ENCODE data around the gene CBLB. TPM values are rescaled to one million over a fixed set of nuclear protein-coding genes. Genes with fewer than 3 reads are reported as not detected.
"Not testable (repeated sequence)": the region's sequence is repeated elsewhere in the genome, so short reads cannot be mapped to it uniquely, and the experiment has no call there.

CBLB gene
- total and polyA plus RNA-seq, 4 donors: 25.1 to 44.6 (median 30.8) TPM

DNA sequence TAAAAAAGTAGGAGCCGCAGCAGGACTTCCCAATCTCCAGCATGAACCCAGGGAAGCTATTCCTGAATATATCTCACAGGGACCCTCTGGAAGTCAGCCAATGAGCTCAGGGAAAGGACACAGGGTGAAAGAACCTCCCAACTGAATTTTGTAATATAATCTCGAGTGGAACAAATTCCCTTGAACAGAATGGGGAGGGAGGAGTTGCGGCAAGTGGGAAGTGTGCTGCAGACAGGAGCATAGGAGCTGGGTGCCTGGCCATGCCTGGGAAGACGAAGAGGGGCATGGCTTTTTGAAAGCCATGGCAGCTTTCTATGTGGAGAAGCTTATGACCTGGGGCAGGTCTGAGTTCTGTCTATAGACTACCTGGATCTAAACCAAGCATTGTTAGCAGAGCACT is 98.4 kb downstream of the CBLB start:
- no peak for DNase-seq (ENCODE audit: low read depth in 4 of 6, low spot score in 6 of 6)
- no peaks in the 10 kb centered on the region for H3K36me3 ChIP-seq (ENCODE audit: control insufficient read depth, insufficient read depth, low read length)
- H3K27ac ChIP-seq (ENCODE audit: low read depth, low read length): no peak overlapping the region
- H3K9me3 ChIP-seq (ENCODE audit: control insufficient read depth, insufficient read depth, low read length): no peaks in the 10 kb centered on the region
- no peaks in the 10 kb centered on the region for H3K27me3 ChIP-seq (ENCODE audit: control insufficient read depth, insufficient read depth, low read length)
- H3K4me3 ChIP-seq (ENCODE audit: low read depth, low read length): no peak overlapping the region
- H3K4me1 ChIP-seq (ENCODE audit: control insufficient read depth, insufficient read depth, low read length): no peaks in the 10 kb centered on the region
- WGBS (ENCODE audit: insufficient coverage): 97% methylated on average over 2 of the region's 4 CpGs

DNA sequence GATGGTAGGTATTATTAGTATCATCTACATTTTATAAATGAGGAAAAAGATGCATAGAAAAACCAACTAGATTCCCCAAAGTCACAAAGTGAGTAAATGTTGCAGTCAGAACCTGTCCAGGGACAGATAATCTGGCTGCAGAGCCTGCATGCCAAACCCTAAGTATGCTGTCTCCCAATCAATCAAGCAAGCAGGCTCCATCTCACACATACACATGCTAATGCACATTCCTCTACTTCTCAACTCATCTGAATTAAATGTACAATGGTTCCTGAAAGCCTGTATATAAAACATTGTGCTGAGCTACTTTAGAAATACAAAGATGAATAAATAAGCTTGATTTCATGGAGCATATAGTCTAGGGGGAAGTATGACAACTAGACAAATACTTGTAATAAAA is 101.0 kb downstream of the CBLB start:
- no peak overlapping the region for H3K4me3 ChIP-seq (ENCODE audit: low read depth, low read length)
- H3K27ac ChIP-seq (ENCODE audit: low read depth, low read length): no peak overlapping the region
- H3K9me3 ChIP-seq (ENCODE audit: control insufficient read depth, insufficient read depth, low read length): no peaks in the 10 kb centered on the region
- no peak for DNase-seq (ENCODE audit: low read depth in 4 of 6, low spot score in 6 of 6)
- no peaks in the 10 kb centered on the region for H3K4me1 ChIP-seq (ENCODE audit: control insufficient read depth, insufficient read depth, low read length)
- no peaks in the 10 kb centered on the region for H3K27me3 ChIP-seq (ENCODE audit: control insufficient read depth, insufficient read depth, low read length)
- H3K36me3 ChIP-seq (ENCODE audit: control insufficient read depth, insufficient read depth, low read length): no peaks in the 10 kb centered on the region

- Histone ChIP-seq H3K4me1 (ENCODE audit: control insufficient read depth, insufficient read depth, low read length) (no peaks in the 10 kb centered on the region), H3K9me3 (ENCODE audit: control insufficient read depth, insufficient read depth, low read length) (no peaks in the 10 kb centered on the region)
- no peak for DNase-seq (ENCODE audit: low read depth in 4 of 6, low spot score in 6 of 6)
Observed at GRCh38 chr3:105767216-105767615, 101.6 kb downstream of the CBLB start.

GRCh38 chr3:105765308-105765639 is 103.5 kb downstream of the CBLB start:
- Histone ChIP-seq H3K36me3 (ENCODE audit: control insufficient read depth, insufficient read depth, low read length) (no peaks in the 10 kb centered on the region), H3K9me3 (ENCODE audit: control insufficient read depth, insufficient read depth, low read length) (no peaks in the 10 kb centered on the region), H3K27ac (ENCODE audit: low read depth, low read length) (no peak overlapping the region), H3K4me3 (ENCODE audit: low read depth, low read length) (no peak overlapping the region), H3K4me1 (ENCODE audit: control insufficient read depth, insufficient read depth, low read length) (no peaks in the 10 kb centered on the region), H3K27me3 (ENCODE audit: control insufficient read depth, insufficient read depth, low read length) (no peaks in the 10 kb centered on the region)
- no peak for DNase-seq (ENCODE audit: low read depth in 4 of 6, low spot score in 6 of 6)

More at GRCh38 chr3:105767216-105767615, 101.6 kb downstream of the CBLB start:
- no peak overlapping the region for H3K27ac ChIP-seq (ENCODE audit: low read depth, low read length)
- no peaks in the 10 kb centered on the region for H3K36me3 ChIP-seq (ENCODE audit: control insufficient read depth, insufficient read depth, low read length)
- H3K27me3 ChIP-seq (ENCODE audit: control insufficient read depth, insufficient read depth, low read length): no peaks in the 10 kb centered on the region
- WGBS (ENCODE audit: insufficient coverage): no CpG with 5 or more reads among the region's 3 CpGs
- no peak overlapping the region for H3K4me3 ChIP-seq (ENCODE audit: low read depth, low read length)

GRCh38 chr3:105764378-105765307 is 104.2 kb downstream of the CBLB start:
- DNase-seq (ENCODE audit: low read depth in 4 of 6, low spot score in 6 of 6): no peak
- no peaks in the 10 kb centered on the region for H3K9me3 ChIP-seq (ENCODE audit: control insufficient read depth, insufficient read depth, low read length)
- H3K27me3 ChIP-seq (ENCODE audit: control insufficient read depth, insufficient read depth, low read length): no peaks in the 10 kb centered on the region
- H3K36me3 ChIP-seq (ENCODE audit: control insufficient read depth, insufficient read depth, low read length): peaks cover 1% of the 10 kb centered on the region
- H3K27ac ChIP-seq (ENCODE audit: low read depth, low read length): no peak overlapping the region
- H3K4me1 ChIP-seq (ENCODE audit: control insufficient read depth, insufficient read depth, low read length): no peaks in the 10 kb centered on the region
- no CpG with 5 or more reads among the region's 2 CpGs for WGBS (ENCODE audit: insufficient coverage)
- H3K4me3 ChIP-seq (ENCODE audit: low read depth, low read length): no peak overlapping the region

DNA sequence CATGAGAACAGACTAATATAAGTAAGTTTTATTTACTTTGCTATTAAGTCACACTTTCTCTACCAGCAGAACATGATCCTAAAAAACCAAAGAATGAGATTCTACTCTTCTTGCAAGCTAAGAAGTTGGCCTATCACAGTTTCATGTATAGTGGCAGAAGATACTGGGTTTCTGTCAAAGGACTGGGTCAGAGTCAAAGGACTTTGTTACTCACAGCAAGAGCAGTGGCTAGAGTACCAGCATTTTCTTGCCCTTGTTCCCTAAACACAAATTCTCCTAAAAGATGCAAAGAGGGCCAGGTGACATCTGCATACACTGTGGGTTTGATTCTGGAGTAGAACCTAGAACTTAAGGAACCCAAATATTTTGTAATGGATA is 105.2 kb downstream of the CBLB start:
- Histone ChIP-seq H3K36me3 (ENCODE audit: control insufficient read depth, insufficient read depth, low read length) (peaks cover 7% of the 10 kb centered on the region), H3K4me3 (ENCODE audit: low read depth, low read length) (no peak overlapping the region), H3K27me3 (ENCODE audit: control insufficient read depth, insufficient read depth, low read length) (no peaks in the 10 kb centered on the region), H3K27ac (ENCODE audit: low read depth, low read length) (no peak overlapping the region), H3K9me3 (ENCODE audit: control insufficient read depth, insufficient read depth, low read length) (no peaks in the 10 kb centered on the region), H3K4me1 (ENCODE audit: control insufficient read depth, insufficient read depth, low read length) (no peaks in the 10 kb centered on the region)
- no peak for DNase-seq (ENCODE audit: low read depth in 4 of 6, low spot score in 6 of 6)

DNA sequence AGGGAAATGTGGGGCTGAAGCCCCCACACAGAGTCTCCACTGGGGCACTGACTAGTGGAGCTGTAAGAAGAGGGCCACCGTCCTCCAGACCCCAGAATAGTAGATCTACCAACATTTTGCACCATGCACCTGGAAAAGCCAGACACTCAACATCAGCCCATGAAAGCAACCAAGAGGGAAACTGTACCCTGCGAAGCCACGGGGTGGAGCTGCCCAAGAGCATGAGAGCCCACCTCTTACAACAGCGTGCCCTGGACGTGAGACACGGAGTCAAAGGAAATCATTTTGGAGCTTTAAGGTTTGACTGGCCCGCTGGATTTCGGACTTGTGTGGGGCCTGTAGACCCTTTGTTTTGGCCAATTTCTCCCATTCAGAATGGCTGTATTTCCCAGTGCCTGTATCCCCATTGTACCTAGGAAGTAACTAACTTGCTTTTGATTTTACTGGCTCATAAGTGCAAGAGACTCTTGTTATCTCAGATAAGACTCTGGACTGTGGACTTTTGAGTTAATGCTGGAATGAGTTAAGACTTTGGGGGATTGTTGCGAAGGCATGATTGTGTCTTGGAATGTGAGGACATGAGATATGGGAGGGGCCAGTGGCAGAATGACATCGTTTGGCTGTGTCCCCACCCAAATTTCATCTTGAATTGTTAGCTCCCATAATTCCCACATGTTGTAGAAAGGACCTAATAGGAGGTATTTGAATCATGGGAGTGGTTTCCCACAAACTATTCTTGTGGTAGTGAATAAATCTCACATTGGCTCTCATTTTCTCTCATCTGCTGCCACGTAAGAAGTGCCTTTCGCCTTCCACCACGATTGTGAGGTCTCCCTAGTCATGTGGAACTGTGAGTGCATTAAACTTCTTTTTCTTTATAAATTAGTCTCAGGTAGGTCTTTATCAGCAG is 105.8 kb downstream of the CBLB start:
- Histone ChIP-seq H3K4me3 (ENCODE audit: low read depth, low read length) (no peak overlapping the region), H3K27ac (ENCODE audit: low read depth, low read length) (no peak overlapping the region), H3K4me1 (ENCODE audit: control insufficient read depth, insufficient read depth, low read length) (no peaks in the 10 kb centered on the region), H3K27me3 (ENCODE audit: control insufficient read depth, insufficient read depth, low read length) (no peaks in the 10 kb centered on the region), H3K9me3 (ENCODE audit: control insufficient read depth, insufficient read depth, low read length) (no peaks in the 10 kb centered on the region), H3K36me3 (ENCODE audit: control insufficient read depth, insufficient read depth, low read length) (peaks cover 11% of the 10 kb centered on the region)
- WGBS (ENCODE audit: insufficient coverage): 98% methylated on average over 8 of the region's 13 CpGs
- no peak for DNase-seq (ENCODE audit: low read depth in 4 of 6, low spot score in 6 of 6)

DNA sequence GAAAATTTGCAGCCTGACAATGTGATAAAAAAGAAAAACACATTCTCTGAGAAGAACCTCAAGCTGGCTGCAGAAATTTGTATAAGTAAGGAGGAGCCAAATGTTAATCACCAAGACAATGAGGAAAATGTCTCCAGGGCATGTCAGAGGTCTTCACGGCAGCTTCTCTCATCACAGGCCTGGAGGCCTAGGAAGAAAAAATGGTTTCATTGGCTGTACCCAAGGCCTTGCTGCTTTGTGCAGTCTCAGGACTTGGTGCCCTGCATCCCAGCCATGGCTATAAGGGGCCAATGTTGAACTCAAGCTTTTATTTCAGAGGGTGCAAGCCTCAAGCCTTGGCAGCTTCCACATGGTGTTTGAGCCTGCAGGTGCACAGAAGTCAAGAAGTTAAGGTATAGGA is 106.6 kb downstream of the CBLB start:
- not testable (repeated sequence) for DNase-seq (ENCODE audit: low read depth in 4 of 6, low spot score in 6 of 6); H3K27ac ChIP-seq (ENCODE audit: low read depth, low read length); H3K4me1 ChIP-seq (ENCODE audit: control insufficient read depth, insufficient read depth, low read length); H3K9me3 ChIP-seq (ENCODE audit: control insufficient read depth, insufficient read depth, low read length); H3K4me3 ChIP-seq (ENCODE audit: low read depth, low read length); H3K27me3 ChIP-seq (ENCODE audit: control insufficient read depth, insufficient read depth, low read length)
- 100% methylated on average over 1 of the region's 1 CpG for WGBS (ENCODE audit: insufficient coverage)
- H3K36me3 ChIP-seq (ENCODE audit: control insufficient read depth, insufficient read depth, low read length): peaks cover 11% of the 10 kb centered on the region

DNA sequence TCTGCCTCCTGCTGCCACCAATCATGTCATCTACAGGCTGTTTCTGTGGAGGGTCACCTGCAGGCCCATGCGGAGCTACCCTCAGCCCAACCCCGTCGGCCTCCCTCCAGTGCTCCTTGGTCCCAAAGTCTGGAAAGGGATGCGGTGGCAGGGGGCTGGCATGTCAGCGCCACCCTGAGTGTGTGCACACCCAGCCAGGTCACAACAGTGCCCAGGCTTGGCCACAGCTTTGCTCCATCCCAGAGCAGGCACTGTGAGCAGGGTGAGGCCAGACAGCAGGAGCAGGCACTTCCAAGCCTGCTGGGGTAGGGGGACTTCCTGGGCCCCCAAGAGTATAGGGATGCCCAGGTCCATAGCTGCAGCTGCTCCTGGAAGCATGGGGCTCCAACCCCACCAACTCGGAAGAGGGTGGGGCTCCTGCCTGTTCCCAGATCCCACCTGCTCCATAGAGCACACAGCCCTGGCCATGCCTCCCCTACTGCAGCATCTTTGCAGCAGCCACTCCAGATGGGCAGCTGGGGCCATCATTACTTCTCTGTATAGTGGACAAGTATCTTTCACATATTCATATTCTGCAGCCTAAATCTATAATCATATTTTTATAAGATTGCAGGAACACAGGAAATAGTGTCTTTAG is 109.3 kb downstream of the CBLB start:
- no peak for DNase-seq (ENCODE audit: low read depth in 4 of 6, low spot score in 6 of 6)
- WGBS (ENCODE audit: insufficient coverage): 97% methylated on average over 6 of the region's 6 CpGs
- H3K4me3 ChIP-seq (ENCODE audit: low read depth, low read length): no peak overlapping the region

More for the DNA sequence above, 109.3 kb downstream of the CBLB start:
- H3K27ac ChIP-seq (ENCODE audit: low read depth, low read length): no peak overlapping the region
- peaks cover 11% of the 10 kb centered on the region for H3K36me3 ChIP-seq (ENCODE audit: control insufficient read depth, insufficient read depth, low read length)
- no peaks in the 10 kb centered on the region for H3K27me3 ChIP-seq (ENCODE audit: control insufficient read depth, insufficient read depth, low read length)
- H3K4me1 ChIP-seq (ENCODE audit: control insufficient read depth, insufficient read depth, low read length): no peaks in the 10 kb centered on the region
- no peaks in the 10 kb centered on the region for H3K9me3 ChIP-seq (ENCODE audit: control insufficient read depth, insufficient read depth, low read length)
